CD4-positive, alpha-beta T cell treated with Interleukin-15 for 4 hours (primary cell): ENCODE results near the gene SERPINA5.
"Not testable (repeated sequence)": the region's sequence is repeated elsewhere in the genome, so short reads cannot be mapped to it uniquely, and the experiment has no call there.

Source experiments
- DNase-seq: peaks from one replicate; pipeline ENCODE4 v3.0.0-alpha.2; 2020; ENCODE audit warnings: low spot score

SERPINA5 gene

DNA sequence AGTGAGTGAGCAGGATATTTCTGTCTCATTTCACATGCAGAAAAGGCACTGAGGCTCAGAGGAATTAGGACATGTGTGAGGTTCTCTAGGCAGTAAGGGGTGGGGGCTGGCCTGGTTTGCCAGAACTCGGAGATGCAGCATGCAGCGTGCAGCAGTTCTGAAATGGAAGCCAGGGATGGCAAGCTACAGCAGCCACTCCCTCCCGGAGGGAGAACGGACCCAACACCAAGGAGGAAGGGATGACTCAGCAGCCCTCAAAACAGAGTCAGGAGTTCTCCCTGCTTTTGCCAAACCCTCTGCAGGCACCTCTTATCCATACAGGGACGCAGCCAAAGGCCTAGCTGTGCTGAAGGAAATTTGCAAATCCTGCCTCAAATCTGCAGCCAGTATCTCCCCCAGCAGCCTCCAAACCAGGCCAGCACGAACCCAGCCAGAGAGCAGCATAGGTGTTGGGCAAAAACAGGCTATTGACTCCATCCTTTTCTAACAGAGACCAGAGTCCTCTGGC is 20.7 kb downstream of the SERPINA5 start:
- no peak for DNase-seq

DNA sequence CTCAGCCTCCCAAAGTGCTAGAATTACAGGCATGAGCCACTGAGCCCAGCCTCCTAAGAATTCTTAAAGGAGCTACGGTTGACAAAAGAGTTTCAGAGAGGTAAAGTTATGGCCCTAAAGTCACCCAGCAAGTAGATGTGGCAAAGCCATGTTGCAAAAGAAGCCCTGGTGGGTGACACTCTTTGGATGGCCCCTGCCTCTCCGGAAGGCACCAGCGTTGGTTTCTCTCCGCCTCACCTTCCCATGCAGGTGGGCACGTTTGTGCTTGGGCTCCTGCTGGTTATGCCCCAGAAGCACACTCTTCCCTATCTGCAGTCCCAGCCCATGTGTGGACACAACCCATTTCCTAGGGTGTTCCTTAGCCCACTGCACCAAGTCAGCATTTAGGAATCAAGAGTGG is 21.5 kb downstream of the SERPINA5 start:
- DNase-seq, result no peak

DNA sequence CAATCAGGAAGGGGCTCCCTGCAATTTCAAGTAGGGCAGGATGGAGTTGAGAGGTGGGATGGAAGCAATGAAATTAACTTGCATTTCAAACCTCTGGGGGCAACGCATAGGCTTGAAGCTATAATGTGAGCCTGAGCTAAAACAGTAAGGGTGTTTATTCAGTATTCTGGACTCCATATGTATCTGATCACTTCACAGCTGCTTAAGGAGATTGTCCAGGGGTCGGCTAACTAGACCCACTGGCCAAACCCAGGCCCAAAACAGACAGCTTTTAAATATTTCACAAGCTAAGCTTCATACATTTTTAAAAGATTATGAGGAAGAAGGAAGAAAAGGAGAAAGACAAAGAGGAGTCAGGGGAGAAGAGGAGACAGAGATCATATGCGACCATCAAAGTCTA is 24.1 kb downstream of the SERPINA5 start:
- DNase-seq, result no peak

DNA sequence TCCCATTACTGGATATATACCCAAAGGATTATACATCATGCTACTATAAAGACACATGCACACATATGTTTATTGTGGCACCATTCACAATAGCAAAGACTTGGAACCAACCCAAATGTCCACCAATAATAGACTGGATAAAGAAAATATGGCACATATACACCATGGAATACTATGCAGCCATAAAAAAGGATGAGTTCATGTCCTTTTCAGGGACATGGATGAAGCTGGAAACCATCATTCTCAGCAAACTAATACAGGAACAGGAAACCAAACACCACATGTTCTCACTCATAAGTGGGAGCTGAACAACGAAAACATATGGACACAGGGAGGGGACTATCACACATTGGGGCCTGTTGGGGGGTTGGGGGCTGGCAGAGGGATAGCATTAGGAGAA is 27.7 kb downstream of the SERPINA5 start:
- DNase-seq, result not testable (repeated sequence)

DNA sequence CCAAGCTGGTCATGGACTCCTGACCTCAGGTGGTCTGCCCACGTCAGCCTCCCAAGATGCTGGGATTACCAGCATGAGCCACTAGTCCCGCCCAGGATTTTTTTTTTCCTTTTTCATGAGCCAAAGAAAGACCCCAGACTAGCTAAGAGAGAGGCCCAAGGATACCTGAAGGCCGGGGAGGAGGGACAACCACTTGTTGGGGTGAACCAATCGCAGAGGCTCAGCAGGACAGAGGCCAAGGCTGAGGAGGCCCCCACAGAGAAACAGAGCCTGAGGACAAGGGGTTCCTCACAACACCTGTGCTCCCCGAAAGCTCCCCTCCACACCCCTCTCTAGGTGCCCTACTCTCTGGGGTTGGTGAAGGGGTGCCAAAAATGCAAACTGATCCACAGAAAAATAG is 30.0 kb downstream of the SERPINA5 start:
- DNase-seq, result no peak

DNA sequence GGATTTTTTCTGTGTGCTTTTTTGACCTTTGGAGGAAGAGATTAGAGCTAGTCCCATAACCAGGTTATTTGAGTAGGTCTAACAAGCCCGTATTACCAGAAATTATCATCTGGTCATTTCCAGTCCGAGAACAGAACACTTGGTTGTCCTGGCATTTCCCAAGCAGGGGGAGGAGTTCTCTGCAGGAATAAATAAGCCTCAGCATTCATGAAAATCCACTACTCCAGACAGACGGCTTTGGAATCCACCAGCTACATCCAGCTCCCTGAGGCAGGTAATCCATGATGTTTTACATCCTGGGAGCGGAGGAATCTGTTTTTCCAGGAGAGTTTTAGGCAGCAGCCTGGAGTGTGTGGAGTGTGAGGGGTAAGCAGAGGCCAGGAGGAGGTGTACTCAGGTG is 30.9 kb downstream of the SERPINA5 start, which contains the start of gene SERPINA3:
Gene SERPINA3, plus strand, starts transcription at position 218 of the 400 bp plus-strand sequence. CDS start 2,051 bp downstream, outside the sequence.
- DNase-seq, result no peak

DNA sequence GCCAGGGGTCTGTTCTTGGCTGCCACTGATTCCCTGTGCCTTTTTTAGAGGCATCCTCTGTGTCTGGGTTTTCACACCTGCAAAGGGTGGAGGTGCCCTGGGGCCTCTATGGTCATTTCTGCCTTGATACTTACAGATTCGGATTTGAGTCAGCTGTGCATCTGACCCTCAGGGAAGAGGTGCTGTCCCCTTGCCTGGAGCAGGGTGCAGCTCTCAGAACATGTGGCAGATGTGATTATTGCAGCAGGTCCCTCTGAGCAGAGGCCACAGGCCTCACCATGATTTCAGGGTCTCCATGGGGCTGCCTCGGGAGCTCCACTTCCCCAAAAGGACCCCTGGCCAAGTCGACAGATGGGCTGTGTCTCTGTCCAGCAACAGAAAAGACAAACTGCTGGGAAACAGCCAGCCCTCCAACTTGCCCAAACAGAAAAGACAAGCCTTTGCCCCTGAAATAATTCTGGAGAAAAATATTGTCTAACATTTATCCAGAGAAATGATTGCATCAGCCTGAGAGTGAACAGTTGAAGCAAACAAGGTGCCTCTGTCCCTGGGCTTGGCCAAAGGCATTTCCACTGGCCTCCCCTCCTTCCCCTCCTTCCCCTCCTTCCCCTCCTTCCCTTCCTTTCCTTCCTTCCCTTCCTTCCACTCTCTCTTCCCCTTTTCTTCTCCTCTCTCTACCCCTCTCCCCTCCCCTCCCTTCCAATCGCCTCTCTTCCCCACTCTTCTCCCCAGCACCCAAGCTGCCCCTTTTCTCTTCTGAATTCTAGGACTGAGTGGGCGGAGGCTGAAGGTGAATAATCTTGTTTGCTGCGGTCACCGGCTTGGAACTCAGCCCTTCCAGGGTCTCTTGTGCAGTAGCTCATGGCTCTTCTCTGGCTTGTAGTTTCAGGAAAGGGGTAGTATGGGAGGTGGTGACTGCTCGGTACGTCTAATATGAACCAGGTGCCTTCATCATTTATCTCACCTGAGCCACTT is 31.6 kb downstream of the SERPINA5 start:
- DNase-seq, result no peak

DNA sequence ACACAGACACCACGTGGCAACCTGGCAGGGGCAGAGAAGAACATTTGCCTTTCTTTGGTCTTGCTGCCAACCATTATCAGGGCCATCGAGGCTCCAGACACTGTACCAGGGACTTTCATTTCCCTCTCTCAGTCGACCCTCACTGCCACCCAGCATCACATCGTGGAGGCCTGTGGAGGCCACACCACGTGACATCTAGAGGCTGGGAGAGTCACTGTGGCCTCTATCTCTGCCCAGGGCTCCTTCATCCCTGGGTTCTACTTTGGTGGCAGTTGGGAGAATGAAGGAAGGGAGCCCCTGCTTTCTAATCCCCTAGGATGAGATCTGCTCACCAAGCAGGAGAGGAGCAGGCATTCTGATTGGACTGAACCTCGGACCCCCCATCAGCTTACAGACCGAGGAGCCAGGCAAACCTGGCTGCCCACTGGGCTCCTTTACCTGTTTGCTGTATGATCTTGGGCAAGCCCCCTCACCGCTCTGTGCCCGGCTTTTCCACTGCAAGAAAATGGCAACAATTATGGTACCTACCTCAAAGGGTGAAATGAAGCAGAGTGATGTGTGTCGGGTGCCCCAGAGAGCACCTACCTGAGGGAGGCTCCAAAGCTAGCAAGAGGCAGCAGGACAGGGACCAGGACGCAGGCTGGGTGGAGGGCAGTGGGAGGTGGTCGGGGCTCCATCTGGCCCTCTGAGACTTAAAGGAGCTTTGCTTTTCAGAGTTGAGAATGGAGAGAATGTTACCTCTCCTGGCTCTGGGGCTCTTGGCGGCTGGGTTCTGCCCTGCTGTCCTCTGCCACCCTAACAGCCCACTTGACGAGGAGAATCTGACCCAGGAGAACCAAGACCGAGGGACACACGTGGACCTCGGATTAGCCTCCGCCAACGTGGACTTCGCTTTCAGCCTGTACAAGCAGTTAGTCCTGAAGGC is 32.8 kb downstream of the SERPINA5 start:
- DNase-seq, result no peak

DNA sequence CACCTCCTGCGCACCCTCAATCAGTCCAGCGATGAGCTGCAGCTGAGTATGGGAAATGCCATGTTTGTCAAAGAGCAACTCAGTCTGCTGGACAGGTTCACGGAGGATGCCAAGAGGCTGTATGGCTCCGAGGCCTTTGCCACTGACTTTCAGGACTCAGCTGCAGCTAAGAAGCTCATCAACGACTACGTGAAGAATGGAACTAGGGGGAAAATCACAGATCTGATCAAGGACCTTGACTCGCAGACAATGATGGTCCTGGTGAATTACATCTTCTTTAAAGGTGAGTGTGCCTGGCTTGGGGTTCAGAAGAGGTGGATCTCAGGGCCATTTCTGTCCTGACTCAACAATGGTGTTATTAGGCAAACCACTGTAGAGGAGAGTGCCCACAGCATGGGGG is 33.6 kb downstream of the SERPINA5 start:
- no peak for DNase-seq

DNA sequence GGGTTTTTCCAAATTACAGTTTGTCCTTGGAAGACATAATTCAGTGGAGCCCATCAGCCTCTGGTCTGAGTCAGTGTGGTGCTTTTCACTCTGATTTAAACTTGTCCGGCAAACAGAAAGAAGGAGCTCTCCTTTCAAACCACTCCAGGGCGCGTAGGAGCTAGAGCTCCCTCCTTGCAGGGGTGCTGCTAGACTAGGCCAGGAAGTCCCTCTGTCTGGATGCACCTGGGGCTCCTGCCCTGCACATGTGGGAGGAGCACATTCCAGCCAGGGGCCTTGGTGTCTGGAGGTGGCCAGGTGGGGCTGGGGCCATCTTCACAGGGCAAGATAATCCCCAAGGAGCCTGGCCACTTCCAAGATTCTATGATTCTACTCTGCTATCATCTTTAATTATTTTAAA is 34.0 kb downstream of the SERPINA5 start:
- no peak for DNase-seq

DNA sequence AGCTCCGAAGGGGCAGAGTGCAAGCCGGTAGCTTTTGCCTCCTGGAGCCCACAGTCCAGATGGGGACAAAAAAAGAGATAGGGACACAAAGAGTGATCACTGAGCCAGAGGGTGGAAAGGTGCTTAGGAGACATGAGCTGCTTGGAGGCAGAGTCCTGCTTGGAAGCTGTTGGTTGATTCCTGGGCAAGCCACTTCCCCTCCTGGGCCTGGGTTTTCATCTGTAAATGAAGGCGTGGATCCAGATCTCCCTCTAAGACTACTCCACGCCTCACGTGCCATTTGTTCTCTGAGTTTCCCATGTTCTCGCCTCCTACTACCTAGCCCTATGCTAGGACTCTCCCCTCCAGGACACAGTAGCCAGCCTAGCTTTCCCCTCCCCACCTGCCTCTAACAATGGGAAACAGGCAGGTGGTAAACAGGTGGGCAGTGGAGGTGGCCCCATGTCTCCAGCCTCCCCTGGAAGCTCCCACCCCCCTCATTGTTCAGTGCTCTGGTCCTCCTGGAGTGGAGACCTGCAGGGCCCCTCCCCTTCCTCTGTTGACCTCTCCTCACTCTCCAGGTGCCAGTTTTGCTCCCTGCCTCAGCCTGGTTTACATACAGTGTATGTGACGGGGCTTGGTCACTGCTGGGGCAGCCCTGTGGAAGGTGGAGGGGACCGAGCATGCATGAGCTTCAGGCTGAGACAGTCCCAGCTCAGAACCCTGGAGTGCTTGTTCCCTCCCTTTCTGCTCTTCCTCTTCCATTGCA is 34.8 kb downstream of the SERPINA5 start:
- no peak for DNase-seq

DNA sequence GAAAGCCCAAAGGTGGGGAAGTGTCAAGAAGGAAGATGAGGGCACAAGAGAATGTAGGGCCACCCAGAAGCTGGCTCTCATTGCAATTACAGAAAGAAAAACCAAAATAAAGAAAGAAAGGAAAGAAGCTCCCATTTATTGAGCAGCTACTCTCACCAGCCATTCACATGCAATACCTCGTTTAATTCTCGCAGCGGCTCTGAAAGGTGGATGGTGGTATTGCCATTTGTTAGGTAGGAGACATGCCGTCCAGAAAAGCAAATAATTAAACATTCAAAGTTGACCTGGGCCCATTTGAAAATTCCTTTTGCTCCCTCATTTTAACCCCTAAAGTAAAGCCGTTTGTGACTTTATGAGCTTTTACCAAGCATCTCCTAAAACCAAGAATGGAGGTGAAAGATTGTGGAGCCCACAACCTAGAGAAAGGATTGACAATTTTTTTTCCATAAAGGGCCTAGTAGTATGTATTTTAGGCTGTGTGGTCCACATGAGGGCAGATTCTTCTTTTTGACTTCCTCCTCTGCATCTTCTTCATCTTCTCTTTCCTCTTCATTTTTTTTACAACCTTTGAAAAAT is 36.2 kb downstream of the SERPINA5 start:
- no peak for DNase-seq

DNA sequence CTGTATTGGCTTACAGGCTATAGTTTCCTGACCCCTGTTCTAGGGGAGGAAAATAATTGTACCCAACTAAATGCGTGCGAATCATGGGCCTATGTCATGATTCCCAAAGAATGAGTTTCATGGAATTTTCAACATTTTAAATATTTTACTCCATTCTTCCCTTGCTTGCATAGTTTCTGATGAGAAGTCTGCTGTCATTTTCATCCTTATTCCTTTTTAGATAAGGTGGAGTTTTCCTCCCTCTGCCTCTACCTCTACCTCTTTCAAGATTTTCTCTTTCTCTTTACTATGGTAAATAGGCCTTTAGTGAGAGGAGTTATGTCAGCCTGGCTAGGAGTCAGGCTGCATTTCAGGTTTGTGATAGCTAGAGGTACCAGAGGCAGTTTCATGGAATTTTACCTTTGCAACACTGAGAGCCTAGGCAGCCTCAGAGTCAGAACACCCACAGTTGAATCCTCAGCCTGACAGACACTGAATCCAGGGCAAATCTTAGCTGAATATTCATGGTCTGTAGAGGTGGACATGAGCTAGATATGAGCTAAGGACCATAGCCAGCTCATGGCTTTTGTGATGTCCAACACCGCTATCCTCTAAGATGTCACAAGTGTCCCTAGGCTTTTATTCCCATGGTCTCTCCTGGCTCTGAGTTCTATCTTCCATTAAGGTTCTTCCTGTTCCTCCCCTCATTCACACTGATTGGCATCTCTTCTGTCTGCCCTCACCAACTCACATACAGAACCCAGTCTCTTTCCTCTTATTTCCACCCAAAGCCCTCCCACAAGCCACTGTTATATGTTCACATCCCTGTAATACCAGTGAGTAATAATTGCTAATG is 37.0 kb downstream of the SERPINA5 start:
- DNase-seq, result no peak

DNA sequence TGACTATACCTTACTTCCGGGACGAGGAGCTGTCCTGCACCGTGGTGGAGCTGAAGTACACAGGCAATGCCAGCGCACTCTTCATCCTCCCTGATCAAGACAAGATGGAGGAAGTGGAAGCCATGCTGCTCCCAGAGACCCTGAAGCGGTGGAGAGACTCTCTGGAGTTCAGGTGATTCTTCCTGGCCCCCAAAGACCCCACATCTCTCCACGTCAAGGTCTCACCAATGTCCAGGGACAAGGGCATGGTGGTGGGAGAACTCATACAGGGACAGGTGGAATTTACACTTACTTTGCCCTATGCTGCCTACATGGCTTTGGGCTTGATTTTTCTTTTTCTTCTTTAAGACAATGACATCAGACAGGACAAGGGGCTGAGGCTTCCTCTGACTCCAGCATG is 38.1 kb downstream of the SERPINA5 start:
- no peak for DNase-seq

DNA sequence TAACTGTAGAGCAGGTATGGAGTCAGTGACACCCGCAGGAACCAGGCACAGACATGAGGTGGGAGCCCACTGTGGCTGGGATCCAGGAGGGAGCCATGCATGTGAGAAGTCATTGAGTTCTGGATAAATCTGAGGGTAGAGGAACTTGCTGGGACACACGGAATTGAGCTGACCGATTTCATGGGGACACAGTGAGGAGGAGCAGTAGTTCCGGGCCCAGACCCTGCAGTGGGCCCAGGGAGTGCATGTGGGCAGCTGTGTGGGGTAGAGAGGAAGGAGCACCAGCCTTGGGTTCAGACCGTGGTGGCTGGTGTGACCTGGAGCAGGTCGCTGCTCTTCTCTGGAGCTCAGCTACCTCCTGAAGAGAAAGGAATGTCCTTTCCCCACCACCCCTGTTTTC is 39.4 kb downstream of the SERPINA5 start:
- no peak for DNase-seq

DNA sequence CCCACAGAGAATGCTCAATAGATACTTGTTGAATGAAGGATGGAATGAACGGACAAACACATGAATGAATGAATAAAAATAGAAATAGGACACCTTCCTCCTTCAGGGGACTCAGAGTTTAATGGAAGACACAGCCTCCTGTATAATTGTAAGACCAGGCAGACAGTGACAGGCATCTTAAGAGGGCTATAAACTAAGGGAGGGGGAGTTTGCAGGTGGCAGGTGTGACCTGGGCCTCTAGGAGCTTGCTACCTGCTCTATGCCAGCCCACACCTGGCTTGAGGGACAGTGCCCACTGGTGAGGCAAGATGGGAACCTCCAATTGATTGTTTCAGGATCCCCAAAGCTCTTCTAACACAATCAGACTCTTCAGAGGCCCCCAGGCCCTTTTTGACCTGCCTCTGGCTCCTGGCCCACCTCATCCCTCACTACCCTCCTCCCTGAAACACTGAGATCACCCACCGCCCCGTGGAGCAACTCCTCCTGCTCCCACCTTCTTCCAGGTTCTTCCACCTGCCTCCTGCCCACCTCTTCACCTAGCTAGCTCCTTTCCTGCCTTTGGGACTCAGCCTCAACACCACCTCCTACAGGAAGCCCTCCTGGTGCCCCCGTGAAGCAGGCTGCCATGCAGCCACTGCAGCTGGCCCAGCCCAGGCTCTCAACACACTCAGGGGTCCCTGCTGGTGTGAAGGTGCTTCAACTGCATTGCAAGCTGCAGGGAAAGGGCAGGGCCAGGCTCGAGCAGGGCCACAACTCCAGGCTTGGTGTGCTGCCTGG is 40.3 kb downstream of the SERPINA5 start:
- no peak for DNase-seq

DNA sequence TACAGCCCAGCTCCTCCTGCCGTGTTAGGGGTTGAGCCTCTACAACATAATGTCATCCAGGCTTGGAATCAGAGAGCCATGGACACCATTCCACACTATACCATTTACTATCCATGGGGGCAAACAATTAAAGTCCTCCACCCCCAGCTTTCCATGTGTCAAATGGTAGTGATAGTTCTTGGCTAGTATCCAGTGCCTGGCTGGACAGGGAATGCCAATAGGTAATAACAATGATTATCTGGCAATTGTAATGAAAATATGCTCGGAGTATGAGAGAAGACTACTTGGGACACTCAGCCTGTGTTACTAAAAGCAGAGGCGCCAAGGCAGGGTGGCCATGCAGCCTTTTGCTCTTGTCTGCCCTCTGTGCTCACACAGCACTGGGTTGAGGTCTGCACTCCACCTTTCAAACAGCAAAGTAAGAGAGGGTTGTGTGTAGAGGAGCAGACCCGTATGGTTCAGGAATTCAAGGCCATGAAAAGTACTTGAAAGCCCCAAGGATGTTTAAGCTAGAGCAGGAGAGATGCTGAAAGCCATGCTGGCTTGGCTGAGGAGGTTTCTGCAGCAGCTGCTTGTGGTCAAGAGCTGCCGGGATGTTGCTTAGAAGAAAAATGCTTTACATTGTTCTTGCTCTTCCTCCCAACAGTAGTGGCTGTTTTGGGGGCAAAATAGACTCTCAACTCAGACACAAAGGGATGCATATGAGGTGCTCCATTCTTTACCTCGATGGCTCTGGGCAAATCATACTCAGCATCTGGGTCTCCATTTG is 41.6 kb downstream of the SERPINA5 start:
- DNase-seq, result no peak

DNA sequence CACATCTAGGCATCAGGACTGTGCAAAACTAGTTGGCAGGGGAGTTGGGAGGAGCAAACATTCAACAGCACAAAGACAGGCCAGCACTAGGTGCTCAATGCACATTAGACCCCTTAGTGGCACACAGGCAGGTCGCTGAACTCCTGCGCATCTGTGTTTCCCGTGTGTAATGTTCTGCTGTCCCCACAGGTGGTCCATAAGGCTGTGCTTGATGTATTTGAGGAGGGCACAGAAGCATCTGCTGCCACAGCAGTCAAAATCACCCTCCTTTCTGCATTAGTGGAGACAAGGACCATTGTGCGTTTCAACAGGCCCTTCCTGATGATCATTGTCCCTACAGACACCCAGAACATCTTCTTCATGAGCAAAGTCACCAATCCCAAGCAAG is 42.2 kb downstream of the SERPINA5 start:
- no peak for DNase-seq
